C4-2B (cell line): ENCODE measurements around the gene DSC1.
A peak's percentile ranks its signal among the peaks of the same experiment; 100 is the strongest.

Source experiments
- H3K27ac ChIP-seq: fragments of 450-650 bp; 2 replicates; pipeline ENCODE4 v1.5.1; 2017
- ZFX ChIP-seq: fragments of 450-650 bp; IDR thresholded peaks from 2 replicates; pipeline ENCODE4 v1.6.1; 2017
- TF ChIP-seq, protein P1 (sequence below): fragments of 450-650 bp; conservative IDR thresholded peaks from 2 replicates; pipeline ENCODE4 v1.5.1; 2017; ENCODE audit warnings: mild to moderate bottlenecking

Gene DSC1

DNA sequence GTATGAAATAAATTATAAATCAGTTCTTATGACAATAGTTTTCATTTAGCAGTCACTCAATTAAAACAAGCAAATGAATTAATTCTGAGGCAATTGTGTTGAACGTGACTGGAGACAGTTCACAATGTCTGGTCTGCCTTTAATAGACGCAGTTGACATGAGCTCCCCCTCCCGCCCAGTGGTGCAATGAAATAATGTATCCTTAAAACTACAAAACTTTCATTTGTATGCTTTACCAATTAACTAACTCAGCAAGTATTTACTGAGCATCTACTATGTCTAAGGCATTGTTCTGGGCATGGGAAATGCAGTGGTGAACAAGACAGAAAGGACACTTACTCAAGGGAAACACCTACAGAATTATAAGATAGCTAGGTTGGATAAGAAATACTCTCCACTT lies 56.9 kb downstream of the DSC1 start:
- no peak overlapping the region for H3K27ac ChIP-seq
- no peak for TF ChIP-seq ZFX
- TF ChIP-seq, protein P1, sequence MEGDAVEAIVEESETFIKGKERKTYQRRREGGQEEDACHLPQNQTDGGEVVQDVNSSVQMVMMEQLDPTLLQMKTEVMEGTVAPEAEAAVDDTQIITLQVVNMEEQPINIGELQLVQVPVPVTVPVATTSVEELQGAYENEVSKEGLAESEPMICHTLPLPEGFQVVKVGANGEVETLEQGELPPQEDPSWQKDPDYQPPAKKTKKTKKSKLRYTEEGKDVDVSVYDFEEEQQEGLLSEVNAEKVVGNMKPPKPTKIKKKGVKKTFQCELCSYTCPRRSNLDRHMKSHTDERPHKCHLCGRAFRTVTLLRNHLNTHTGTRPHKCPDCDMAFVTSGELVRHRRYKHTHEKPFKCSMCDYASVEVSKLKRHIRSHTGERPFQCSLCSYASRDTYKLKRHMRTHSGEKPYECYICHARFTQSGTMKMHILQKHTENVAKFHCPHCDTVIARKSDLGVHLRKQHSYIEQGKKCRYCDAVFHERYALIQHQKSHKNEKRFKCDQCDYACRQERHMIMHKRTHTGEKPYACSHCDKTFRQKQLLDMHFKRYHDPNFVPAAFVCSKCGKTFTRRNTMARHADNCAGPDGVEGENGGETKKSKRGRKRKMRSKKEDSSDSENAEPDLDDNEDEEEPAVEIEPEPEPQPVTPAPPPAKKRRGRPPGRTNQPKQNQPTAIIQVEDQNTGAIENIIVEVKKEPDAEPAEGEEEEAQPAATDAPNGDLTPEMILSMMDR, result no peak

DNA sequence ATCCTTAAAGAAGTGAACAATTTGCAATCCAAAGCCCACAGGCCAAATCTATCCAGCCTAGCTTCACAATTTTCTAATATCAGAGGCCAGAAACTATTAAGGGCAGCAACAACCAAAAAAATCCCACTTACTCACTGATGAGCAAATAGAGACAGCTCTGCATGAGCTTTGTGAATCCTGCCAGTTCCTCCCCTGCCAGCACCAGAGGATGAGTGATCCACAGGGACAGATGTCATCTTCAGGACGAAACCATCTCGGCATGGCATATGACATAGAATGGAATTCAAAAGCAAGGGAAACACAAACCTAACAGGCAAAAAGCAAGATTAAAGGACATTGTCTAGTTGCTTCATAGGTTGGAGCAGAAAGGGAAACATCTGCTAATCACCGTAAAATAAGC lies 58.2 kb downstream of the DSC1 start:
- no peak overlapping the region for H3K27ac ChIP-seq
- no peak for TF ChIP-seq ZFX
- TF ChIP-seq, protein P1, result no peak

DNA sequence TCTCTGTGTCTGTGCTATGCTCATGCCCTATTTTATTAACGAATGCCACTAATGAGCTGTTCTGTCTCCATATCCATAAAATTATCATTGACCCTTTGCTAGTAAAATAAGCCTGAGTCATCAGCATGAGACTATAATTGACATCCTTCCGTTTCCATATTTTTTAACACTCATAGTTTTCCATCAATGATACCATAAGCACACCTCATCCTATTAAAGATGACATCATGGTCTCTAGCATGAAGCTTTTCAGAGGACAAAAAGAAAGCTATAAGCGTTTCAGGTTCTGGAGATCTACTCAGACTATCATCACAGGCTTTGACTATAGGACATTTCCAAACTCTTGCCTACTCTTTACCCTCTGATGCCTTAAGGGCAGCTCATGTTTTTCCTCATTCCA lies 59.2 kb downstream of the DSC1 start:
- TF ChIP-seq ZFX, result no peak
- TF ChIP-seq, protein P1, result no peak
- H3K27ac ChIP-seq, result no peak overlapping the region

DNA sequence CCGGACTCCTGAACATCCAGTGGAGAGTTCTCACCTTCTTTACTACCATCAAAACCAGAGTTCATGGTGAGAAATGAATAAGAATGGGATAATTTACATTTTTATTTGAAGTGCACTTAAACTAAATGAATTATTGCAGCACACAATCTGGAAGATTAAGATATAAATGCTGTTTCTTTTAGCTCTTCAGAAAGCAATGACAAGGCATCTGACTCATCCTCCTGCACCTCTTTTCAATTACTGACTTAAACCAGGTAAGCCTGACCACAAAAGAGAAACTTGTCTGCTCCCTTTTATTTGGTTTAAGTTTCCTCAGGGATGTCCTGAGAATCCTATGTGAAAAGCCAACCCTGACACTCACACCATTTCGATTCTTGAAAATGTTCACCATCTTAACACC lies 59.7 kb downstream of the DSC1 start:
- H3K27ac ChIP-seq, result no peak overlapping the region
- TF ChIP-seq, protein P1, result no peak
- TF ChIP-seq ZFX, result no peak

DNA sequence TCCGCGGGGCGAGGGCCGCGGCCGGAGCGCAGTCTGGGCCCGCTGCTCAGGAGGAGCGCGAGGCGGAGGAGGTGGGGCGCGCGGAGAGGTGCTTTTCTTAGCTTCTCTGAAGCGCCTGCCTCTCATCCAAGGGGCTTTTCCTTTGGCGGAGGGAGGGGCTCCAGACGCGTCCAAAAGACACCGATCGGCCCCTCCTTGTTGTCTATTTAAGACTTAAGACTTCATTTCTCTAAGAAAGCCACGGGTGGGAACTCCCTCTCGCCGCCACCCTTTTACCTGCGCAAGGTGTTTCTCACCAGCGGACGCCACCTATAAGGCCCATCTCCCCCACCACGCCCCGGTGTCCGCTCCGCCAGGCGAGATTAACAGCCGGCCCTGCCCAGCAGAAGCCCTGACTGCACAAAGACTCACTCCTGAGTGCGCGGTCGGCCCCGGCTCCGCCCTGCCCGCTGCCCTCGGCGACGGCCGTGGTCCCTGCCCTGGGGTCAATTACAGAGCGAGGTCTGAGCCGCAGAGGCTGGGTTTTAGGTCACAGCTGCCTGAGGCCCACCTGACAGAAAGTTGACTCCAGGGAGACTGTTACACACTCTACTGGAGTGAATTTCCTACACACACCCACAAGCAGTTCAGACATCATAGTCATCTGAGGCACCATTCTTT lies 60.5 kb downstream of the DSC1 start, which contains the start of gene DSC2:
DSC2 (minus strand) TSS at position 397 of the 660 bp plus-strand sequence. CDS start 450 bp downstream, outside the sequence.
- H3K27ac ChIP-seq, result peak within 1 kb of the TSS; percentile 92
- no peak for TF ChIP-seq ZFX
- TF ChIP-seq, protein P1, result no peak; the same call in 1 of the 2 replicates

DNA sequence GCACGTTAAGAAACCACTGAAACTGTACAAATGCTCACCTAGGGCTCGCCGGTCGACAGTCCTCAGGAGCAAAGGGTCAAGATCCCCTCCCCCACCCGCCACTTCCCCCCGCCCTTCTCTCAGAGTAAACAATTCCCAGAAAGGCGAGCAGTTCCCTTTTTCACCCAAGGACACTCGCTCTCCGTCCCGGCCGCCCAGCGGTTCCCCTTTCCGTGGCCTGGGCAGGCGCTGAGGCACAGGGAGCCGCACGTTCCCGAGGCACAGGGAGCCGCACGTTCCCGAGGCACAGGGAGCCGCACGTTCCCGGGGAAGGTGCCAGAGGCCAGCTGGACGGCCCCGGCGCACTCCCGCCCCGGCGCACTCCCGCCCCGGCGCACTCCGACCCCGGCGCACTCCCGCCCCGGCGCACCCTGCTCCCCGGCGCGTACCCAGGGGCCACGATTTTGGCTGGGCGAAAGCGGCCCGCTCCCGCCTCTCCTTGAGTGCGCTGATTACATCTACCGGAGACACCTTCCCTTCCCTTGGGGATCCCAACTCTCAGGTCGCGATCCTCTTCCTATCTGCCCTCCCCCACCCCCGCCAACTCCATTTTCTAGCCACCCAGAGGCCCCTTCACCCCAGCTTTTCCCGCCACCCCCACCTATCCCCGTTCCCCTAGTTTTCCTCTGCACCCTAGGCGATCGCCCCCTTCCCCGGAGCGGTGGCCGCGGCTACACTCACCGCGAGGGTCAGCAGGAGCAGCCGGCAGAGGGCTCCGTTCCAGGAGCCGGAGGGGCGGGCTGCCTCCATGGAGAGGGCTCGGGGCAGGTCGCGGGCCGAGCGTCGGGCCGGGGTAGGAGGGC lies 61.3 kb downstream of the DSC1 start:
- H3K27ac ChIP-seq, result peak overlapping the region; percentile 92
- TF ChIP-seq, protein P1, result peak; percentile 24
- TF ChIP-seq ZFX, result peak; percentile 41
